Measurements from ENCODE around the gene CCDC85B.

CCDC85B gene

GRCh38 chr11:65928667-65929066 lies 38.2 kb downstream of the CCDC85B start:
- in situ Hi-C loops (cut with MboI; ENCODE audit: low sequenced_read_pairs): no loop called here

- in situ Hi-C loops (cut with MboI; ENCODE audit: low sequenced_read_pairs): no loop called here
These were observed 41.5 kb downstream of the CCDC85B start for GRCh38 chr11:65931773-65932557.

- in situ Hi-C loops (cut with MboI; ENCODE audit: low sequenced_read_pairs): no loop called here
These were observed 42.1 kb downstream of the CCDC85B start for GRCh38 chr11:65932558-65932919.

GRCh38 chr11:65934014-65934413 lies 43.5 kb downstream of the CCDC85B start:
- in situ Hi-C loops (cut with MboI; ENCODE audit: low sequenced_read_pairs): no loop called here

GRCh38 chr11:65937766-65938165 lies 47.3 kb downstream of the CCDC85B start:
- in situ Hi-C loops (cut with MboI; ENCODE audit: low sequenced_read_pairs): no loop called here
